GM12892 (cell line): ENCODE data around the gene CHMP4B.

ENCODE experiments used
- POLR2A ChIP-seq: IDR thresholded peaks from 2 replicates; pipeline ENCODE4 v1.6.1; 2011; ENCODE audit warnings: low read depth, low read length, control low read depth
- POLR2AphosphoS5 ChIP-seq: IDR thresholded peaks from 2 replicates; pipeline ENCODE4 v1.6.1; 2011; ENCODE audit warnings: low read depth, low read length, control low read depth

DNA sequence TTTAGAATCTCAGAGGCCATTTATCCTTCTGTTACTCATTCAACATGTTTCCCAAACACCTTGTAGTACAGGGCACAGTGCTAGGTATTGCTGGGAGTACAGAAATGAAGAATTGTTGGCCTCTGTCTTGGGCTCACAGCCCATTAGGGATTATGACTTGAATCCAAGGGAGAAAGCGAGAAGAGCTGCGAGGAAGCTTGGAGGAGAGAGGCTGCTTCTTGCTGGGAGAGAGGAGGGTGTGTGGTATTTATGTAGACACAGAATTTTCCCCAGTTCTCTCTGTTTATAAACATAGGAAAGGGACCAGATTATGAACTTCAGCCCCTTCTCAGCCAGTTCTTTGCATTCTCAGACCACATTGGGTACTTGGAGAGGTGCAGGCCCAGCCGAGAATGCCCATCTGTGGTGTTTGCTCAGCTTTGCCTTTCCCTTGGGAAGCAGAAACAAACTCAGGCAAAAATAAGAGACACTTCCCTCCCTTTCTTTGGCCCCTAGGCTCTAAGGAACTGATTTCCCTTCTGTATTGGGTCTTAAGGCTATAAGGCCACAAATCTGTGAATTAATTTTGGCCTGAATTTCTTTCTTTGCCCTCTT lies 17.9 kb downstream of the CHMP4B start:
- TF ChIP-seq POLR2A, result no peak
- TF ChIP-seq POLR2AphosphoS5, result no peak
